Measurements from ENCODE around the gene PRSS1.
A peak's percentile ranks its signal among the peaks of the same experiment; 100 is the strongest.
"Not testable (repeated sequence)": the region's sequence is repeated elsewhere in the genome, so short reads cannot be mapped to it uniquely, and the experiment has no call there.

Gene PRSS1

DNA sequence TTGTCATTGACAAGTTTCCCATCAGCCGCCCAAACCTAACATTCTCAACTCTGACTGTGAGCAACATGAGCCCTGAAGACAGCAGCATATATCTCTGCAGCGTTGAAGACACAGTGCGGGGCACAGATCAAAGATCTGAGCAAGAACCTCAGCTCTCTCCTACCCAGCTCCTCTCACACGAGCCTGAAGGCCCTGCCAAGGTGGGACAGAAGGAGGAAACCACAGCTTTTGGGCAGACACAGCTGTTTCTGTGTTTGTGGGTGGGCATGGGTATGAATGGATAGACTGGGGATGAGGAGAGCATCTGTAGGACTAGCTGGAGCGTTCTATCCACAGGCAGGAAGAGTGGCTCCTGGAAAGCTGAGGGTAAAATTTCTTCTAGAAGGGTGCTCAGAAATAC, 8.5 kb upstream of the PRSS1 start:
- H3K4me3 ChIP-seq (ENCODE audit: low read length) = peak overlapping the region; percentile 57; the same call in 1 of the 2 replicates
- peak overlapping the region; percentile 67 for H3K4me2 ChIP-seq (ENCODE audit: low read length)
- no peaks in the 10 kb centered on the region for H3K9me3 ChIP-seq (ENCODE audit: control insufficient read depth, insufficient read depth, low read length)
- no peaks in the 10 kb centered on the region for H3K9me2 ChIP-seq (replicated peaks; ENCODE audit: control insufficient read depth, low read length)
- TF ChIP-seq, protein P1, sequence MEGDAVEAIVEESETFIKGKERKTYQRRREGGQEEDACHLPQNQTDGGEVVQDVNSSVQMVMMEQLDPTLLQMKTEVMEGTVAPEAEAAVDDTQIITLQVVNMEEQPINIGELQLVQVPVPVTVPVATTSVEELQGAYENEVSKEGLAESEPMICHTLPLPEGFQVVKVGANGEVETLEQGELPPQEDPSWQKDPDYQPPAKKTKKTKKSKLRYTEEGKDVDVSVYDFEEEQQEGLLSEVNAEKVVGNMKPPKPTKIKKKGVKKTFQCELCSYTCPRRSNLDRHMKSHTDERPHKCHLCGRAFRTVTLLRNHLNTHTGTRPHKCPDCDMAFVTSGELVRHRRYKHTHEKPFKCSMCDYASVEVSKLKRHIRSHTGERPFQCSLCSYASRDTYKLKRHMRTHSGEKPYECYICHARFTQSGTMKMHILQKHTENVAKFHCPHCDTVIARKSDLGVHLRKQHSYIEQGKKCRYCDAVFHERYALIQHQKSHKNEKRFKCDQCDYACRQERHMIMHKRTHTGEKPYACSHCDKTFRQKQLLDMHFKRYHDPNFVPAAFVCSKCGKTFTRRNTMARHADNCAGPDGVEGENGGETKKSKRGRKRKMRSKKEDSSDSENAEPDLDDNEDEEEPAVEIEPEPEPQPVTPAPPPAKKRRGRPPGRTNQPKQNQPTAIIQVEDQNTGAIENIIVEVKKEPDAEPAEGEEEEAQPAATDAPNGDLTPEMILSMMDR (IDR thresholded peaks at IDR 0.05; ENCODE audit: low read depth, low read length, poor library complexity, severe bottlenecking) = no peak
- no peak for TF ChIP-seq EZH2phosphoT487 (IDR thresholded peaks at IDR 0.05; ENCODE audit: borderline replicate concordance, low read length)
- peaks cover 6% of the 10 kb centered on the region for H3F3A ChIP-seq (ENCODE audit: control insufficient read depth, insufficient read depth)
- H4K20me1 ChIP-seq (ENCODE audit: control insufficient read depth, insufficient read depth, low read depth, low read length) = no peaks in the 10 kb centered on the region
- peaks cover 63% of the 10 kb centered on the region for H3K4me1 ChIP-seq (ENCODE audit: control insufficient read depth, low read length)
- no peaks in the 10 kb centered on the region for H3K79me2 ChIP-seq (ENCODE audit: control insufficient read depth, low read length)
- no peak overlapping the region for H3K27ac ChIP-seq (ENCODE audit: low read depth, low read length)
- no peaks in the 10 kb centered on the region for H3K27me3 ChIP-seq (ENCODE audit: control insufficient read depth, low read length)
- H3K36me3 ChIP-seq (ENCODE audit: control insufficient read depth, low read length) = no peaks in the 10 kb centered on the region

DNA sequence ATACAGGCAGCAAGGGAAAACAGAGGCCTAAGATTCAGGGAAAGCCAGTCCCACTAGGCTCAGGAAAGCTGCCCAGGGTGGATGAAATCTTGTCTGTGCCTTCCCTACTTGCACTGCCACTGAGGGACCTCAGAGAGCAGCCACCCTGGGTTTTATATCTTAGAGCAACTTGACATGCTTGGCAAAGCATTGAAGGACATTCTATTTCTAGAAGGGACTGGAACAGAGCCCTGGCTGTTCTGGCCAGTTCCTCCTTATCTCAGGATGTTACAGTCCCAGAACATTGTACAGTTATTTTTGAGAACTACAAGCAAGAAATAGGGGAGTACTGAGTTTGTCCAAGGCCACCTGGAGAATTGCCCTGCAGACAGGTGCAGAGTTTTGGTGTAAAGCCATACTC, 7.3 kb upstream of the PRSS1 start:
- H3K4me3 ChIP-seq (ENCODE audit: low read length); H3K36me3 ChIP-seq (ENCODE audit: control insufficient read depth, low read length); H3K27ac ChIP-seq (ENCODE audit: low read depth, low read length); H3K79me2 ChIP-seq (ENCODE audit: control insufficient read depth, low read length); H3K4me2 ChIP-seq (ENCODE audit: low read length); H3K9me3 ChIP-seq (ENCODE audit: control insufficient read depth, insufficient read depth, low read length); H4K20me1 ChIP-seq (ENCODE audit: control insufficient read depth, insufficient read depth, low read depth, low read length); H3K9me2 ChIP-seq (replicated peaks; ENCODE audit: control insufficient read depth, low read length); H3F3A ChIP-seq (ENCODE audit: control insufficient read depth, insufficient read depth); H3K27me3 ChIP-seq (ENCODE audit: control insufficient read depth, low read length): not testable (repeated sequence)
- H3K4me1 ChIP-seq (ENCODE audit: control insufficient read depth, low read length) = peaks cover 52% of the 10 kb centered on the region

DNA sequence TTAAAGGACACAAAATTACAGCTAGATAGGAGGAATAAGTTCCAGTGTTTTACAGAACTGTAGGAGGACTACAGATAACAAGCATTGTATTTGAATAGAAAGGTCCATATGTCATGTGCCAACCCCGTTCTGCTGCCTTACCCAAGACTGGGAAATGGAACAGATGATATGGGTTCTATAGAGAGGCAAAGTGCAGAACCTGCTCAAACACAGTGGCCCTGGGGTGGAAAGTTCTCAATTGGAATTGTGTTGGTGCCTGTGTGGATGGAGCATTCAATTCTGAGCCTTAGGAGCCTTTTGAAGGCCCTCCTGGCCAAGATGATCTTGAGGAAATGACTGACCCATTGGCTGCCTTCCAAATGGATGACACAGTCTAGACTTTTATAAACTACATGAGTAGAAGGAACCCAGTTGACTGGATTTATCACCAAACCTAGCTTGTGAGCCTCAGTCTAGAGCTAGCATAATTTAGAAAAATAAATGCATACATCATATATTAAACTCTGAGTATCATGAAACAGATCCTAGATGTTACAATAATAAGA, 4.1 kb upstream of the PRSS1 start:
- Histone ChIP-seq H3K9me3 (ENCODE audit: control insufficient read depth, insufficient read depth, low read length) (no peaks in the 10 kb centered on the region), H3K27me3 (ENCODE audit: control insufficient read depth, low read length) (no peaks in the 10 kb centered on the region), H3K9me2 (replicated peaks; ENCODE audit: control insufficient read depth, low read length) (no peaks in the 10 kb centered on the region), H3K79me2 (ENCODE audit: control insufficient read depth, low read length) (no peaks in the 10 kb centered on the region), H3K36me3 (ENCODE audit: control insufficient read depth, low read length) (no peaks in the 10 kb centered on the region), H3K4me1 (ENCODE audit: control insufficient read depth, low read length) (peaks cover 20% of the 10 kb centered on the region), H3K4me2 (ENCODE audit: low read length) (no peak overlapping the region), H3F3A (ENCODE audit: control insufficient read depth, insufficient read depth) (no peaks in the 10 kb centered on the region), H3K4me3 (ENCODE audit: low read length) (no peak overlapping the region), H3K27ac (ENCODE audit: low read depth, low read length) (no peak overlapping the region), H4K20me1 (ENCODE audit: control insufficient read depth, insufficient read depth, low read depth, low read length) (no peaks in the 10 kb centered on the region)
- TF ChIP-seq, protein P1 (IDR thresholded peaks at IDR 0.05; ENCODE audit: low read depth, low read length, poor library complexity, severe bottlenecking) = no peak
- no peak for TF ChIP-seq EZH2phosphoT487 (IDR thresholded peaks at IDR 0.05; ENCODE audit: borderline replicate concordance, low read length)

DNA sequence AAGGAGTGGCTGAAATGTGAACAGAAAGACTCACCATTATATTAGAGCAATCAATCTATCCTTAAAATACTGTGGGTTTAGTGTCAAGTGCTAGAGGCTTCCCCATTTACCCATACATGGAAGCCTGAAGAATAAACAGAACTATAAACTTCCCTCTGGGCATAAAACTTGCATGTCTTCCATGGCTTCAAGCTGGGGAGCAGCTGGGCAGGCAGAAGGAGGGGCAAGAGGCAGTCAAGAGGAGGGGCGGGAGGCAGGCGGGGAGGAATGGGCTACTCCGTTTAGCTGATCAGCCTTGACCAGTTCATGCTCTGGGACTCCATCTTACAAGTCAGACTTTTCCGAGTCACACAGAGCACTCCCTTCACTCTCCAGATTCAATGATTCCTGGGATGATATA, 3.5 kb upstream of the PRSS1 start:
- Histone ChIP-seq H4K20me1 (ENCODE audit: control insufficient read depth, insufficient read depth, low read depth, low read length) (no peaks in the 10 kb centered on the region), H3K4me1 (ENCODE audit: control insufficient read depth, low read length) (peaks cover 14% of the 10 kb centered on the region), H3F3A (ENCODE audit: control insufficient read depth, insufficient read depth) (no peaks in the 10 kb centered on the region), H3K36me3 (ENCODE audit: control insufficient read depth, low read length) (no peaks in the 10 kb centered on the region), H3K4me2 (ENCODE audit: low read length) (no peak overlapping the region), H3K9me3 (ENCODE audit: control insufficient read depth, insufficient read depth, low read length) (no peaks in the 10 kb centered on the region), H3K79me2 (ENCODE audit: control insufficient read depth, low read length) (no peaks in the 10 kb centered on the region), H3K27ac (ENCODE audit: low read depth, low read length) (no peak overlapping the region), H3K4me3 (ENCODE audit: low read length) (no peak overlapping the region), H3K27me3 (ENCODE audit: control insufficient read depth, low read length) (no peaks in the 10 kb centered on the region), H3K9me2 (replicated peaks; ENCODE audit: control insufficient read depth, low read length) (no peaks in the 10 kb centered on the region)
- no peak for TF ChIP-seq EZH2phosphoT487 (IDR thresholded peaks at IDR 0.05; ENCODE audit: borderline replicate concordance, low read length)
- TF ChIP-seq, protein P1 (IDR thresholded peaks at IDR 0.05; ENCODE audit: low read depth, low read length, poor library complexity, severe bottlenecking) = no peak

Measured in DOHH2 (cell line).